Left ventricle myocardium inferior (tissue), 1 donor: ENCODE data around the gene XG. TPM values are rescaled to one million over a fixed set of nuclear protein-coding genes. Genes with fewer than 3 reads are reported as not detected.

Source experiments
- DNase-seq: peaks from one replicate; pipeline ENCODE4 v3.0.0-alpha.2; 2020
- H3K27ac ChIP-seq: fragments of 200-600 bp; replicated peaks from 2 replicates; pipeline ENCODE4 v1.8.0; 2021
- H3K27me3 ChIP-seq: fragments of 200-600 bp; 2 replicates; pipeline ENCODE4 v1.8.0; 2021; ENCODE audit warnings: low read depth
- H3K36me3 ChIP-seq: fragments of 200-600 bp; 2 replicates; pipeline ENCODE4 v1.8.0; 2021
- H3K4me1 ChIP-seq: fragments of 200-600 bp; 2 replicates; pipeline ENCODE4 v1.8.0; 2021
- H3K4me3 ChIP-seq: fragments of 200-600 bp; 2 replicates; pipeline ENCODE4 v1.8.0; 2021; ENCODE audit warnings: mild to moderate bottlenecking, moderate library complexity
- H3K9me3 ChIP-seq: fragments of 200-600 bp; replicated peaks from 2 replicates; pipeline ENCODE4 v1.8.0; 2021
- intact Hi-C: fragments of 100-400 bp; cut with micrococcal nuclease; formaldehyde crosslinking; loops from one replicate; pipeline ENCODE4 v1.11.0; 2022
- total RNA-seq: library from RNA; stranded (reverse); fragmentation: NEBNext Ultra II Directional; extraction: Animal tissue kit (Norgen Biotek cat#: 25700); gene quantifications from one replicate; pipeline ENCODE4 v1.2.1, GENCODE V29; 2021
- TF ChIP-seq, protein P1 (sequence below): fragments of 200-600 bp; IDR thresholded peaks from 2 replicates; pipeline ENCODE4 v1.8.0; 2021; ENCODE audit warnings: antibody characterized with exemption, mild to moderate bottlenecking, borderline replicate concordance
- donor health status: DM: no; HTN: yes; CAD: no; lungs with severe emphysema.

Gene XG
- total RNA-seq, 1 donor from 2014 or later, result 0.63 TPM

DNA sequence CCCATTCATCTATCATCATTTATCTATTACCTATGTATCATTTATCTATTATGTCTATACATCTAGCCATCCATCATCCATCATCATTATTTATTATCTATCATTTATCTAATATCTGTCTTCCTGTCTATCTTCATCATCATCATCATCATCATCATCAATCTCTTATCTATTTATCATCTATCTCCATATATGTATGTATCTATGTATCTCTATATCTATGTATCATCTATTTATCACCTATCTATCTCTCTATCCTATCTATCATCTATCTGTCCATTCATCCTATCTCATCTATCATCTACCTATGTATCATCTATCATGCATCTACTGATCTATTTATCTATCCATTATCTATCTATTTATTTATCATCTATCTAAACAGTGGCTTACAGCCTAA, 73.0 kb downstream of the XG start:
- Histone ChIP-seq H3K4me1 (no peaks in the 10 kb centered on the region), H3K4me3 (no peak overlapping the region), H3K27ac (no peak overlapping the region), H3K36me3 (no peaks in the 10 kb centered on the region), H3K9me3 (no peaks in the 10 kb centered on the region), H3K27me3 (peaks cover 5% of the 10 kb centered on the region)
- no peak for DNase-seq
- TF ChIP-seq, protein P1, sequence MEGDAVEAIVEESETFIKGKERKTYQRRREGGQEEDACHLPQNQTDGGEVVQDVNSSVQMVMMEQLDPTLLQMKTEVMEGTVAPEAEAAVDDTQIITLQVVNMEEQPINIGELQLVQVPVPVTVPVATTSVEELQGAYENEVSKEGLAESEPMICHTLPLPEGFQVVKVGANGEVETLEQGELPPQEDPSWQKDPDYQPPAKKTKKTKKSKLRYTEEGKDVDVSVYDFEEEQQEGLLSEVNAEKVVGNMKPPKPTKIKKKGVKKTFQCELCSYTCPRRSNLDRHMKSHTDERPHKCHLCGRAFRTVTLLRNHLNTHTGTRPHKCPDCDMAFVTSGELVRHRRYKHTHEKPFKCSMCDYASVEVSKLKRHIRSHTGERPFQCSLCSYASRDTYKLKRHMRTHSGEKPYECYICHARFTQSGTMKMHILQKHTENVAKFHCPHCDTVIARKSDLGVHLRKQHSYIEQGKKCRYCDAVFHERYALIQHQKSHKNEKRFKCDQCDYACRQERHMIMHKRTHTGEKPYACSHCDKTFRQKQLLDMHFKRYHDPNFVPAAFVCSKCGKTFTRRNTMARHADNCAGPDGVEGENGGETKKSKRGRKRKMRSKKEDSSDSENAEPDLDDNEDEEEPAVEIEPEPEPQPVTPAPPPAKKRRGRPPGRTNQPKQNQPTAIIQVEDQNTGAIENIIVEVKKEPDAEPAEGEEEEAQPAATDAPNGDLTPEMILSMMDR, result no peak
- intact Hi-C loops, result no loop called here

DNA sequence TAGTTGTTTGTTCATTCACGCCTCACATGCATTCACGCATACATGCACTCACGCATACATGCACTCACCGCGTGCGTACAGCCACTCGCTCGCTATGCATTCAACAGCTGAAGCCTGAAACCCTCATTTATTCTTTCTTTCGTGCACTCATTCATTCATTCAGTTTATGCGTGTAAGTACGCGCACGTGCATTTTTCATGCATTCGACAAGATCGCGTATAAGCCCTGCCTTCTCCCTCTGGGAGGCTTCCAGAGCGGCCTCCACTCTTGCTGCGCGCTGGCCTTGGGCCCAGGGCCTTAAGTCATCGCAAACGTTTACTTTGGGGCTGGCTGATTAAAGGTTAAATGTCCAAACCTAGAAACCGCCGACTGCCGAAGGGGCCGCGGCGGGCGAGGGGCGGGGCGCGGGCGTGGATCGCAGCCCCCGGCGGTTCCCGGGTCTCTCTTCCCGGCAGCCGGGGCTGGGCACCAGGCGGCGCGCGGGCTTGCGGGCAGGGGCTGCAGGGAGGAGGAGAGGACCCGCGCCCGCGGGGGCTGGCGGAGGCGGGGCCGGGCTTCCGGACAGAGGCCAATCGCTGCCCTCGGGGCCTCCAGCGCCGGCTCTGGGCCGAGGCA, 76.6 kb downstream of the XG start, which contains the start of gene GYG2:
GYG2 (plus strand) TSS at position 587 of the 615 bp plus-strand sequence. CDS start 1,259 bp downstream, outside the sequence.
- intact Hi-C loops, result no loop called here
- Histone ChIP-seq H3K4me1 (no peaks in the 10 kb centered on the region), H3K36me3 (no peaks in the 10 kb centered on the region), H3K27ac (no peak within 1 kb of the TSS), H3K4me3 (peak within 1 kb of the TSS; percentile 56), H3K9me3 (no peaks in the 10 kb centered on the region), H3K27me3 (peaks cover 16% of the 10 kb centered on the region)
- TF ChIP-seq, protein P1, result no peak
- no peak for DNase-seq

DNA sequence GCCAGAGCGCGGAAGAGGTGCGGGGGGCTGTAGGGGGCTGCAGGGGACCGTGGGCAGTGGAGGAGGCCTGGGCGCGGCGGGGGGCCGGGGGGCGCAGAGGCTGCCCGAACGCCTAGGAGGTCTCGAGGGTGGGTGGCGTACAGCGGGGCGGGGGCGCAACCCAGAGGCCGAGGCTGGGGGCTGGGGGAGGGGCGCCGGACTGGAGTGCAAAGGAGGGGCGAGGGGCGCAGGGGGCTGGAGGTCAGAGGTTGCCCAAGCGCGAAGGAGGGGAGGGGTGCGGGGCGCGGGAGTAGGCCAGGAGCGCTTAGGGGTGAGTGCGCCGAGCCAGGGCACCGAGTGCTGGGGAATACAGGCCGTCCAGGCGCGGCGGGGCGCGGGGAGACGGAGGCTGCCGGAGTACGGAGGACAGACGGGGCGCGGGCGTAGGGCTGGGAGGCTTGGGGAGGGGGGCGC, 77.1 kb downstream of the XG start:
- TF ChIP-seq, protein P1, result no peak
- no peaks in the 10 kb centered on the region for H3K9me3 ChIP-seq
- peak overlapping the region; percentile 56 for H3K4me3 ChIP-seq
- no peak for DNase-seq
- no peaks in the 10 kb centered on the region for H3K36me3 ChIP-seq
- intact Hi-C loops, result no loop called here
- no peak overlapping the region for H3K27ac ChIP-seq
- H3K27me3 ChIP-seq, result peaks cover 16% of the 10 kb centered on the region
- no peaks in the 10 kb centered on the region for H3K4me1 ChIP-seq

DNA sequence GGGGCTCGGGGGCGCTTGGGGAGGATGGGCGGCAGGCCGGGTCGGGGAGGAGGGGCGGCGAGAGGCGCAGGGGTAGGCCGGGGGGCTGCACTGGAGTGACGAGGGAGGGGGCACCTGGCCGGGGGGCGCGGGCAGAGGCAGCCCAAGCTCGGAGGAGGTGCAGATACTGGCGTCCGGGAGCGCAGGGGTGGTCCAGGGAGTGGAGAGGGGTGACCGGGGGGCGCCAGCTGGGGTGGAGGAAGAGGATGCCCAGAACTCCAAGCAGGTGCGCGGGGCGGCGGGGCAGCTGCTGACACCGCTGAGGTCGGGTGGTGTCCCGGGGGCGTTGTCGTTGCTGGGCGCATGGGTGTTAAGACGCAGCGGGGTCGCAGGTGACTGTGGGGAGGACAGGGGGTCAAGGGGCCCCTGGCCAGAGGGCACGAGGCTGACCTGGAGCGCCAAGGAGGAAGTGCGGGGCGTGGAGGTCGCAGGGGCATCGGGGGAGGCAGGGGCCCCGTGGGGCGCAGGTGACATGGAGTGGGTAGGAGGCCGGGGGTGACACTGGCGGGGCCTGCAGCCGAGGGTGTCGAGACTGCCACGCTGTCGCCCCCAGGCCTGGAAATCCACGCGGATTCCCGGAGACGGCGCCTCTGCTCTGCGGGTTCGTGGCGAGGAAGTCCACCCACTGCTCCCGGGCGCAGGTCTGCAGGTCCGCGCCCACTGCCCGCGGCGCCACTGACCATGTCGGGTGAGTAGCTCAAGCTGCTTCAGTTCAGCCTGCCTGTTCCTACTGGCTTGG, 77.8 kb downstream of the XG start:
- Histone ChIP-seq H3K4me3 (peak overlapping the region; percentile 56), H3K27ac (no peak overlapping the region)

DNA sequence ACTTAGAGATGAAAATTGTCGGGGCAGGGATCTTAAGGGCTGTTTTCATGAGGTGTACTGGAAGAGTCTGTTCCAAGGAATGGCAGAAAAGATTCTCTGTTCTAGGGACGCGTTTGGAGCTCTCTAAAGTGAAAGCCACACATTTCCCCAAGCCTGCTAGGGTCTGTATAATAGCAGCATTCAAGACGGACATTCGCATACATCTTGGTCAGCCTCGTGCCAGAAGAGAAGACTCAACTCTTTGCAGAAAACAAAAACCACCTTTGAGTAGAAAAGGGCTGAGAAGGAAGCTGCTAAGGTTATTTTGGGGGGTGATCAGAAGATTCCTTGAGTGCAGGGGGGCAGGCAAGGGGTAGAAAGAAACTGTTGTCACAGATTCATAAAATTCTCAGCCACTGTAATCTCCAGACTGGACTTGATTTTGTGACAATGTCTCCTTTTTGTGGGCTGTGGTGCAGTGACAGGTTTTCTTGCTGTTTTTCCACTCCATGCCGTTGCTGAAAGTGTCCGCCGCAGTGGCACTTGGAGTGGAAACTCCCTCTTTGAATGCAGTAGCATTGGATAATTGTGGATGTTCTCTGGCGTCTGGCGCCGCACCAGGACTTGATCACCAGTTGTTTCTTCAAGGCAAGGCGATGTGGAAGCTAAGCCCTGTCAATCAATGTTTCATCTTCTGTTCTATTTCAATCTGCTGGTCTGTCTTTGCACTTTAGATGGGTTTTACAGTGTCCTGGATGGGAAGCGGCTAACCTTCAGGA, 79.8 kb downstream of the XG start:
- Histone ChIP-seq H3K4me1 (no peaks in the 10 kb centered on the region), H3K27ac (no peak overlapping the region), H3K9me3 (no peaks in the 10 kb centered on the region), H3K27me3 (peaks cover 16% of the 10 kb centered on the region), H3K36me3 (no peaks in the 10 kb centered on the region), H3K4me3 (no peak overlapping the region)
- TF ChIP-seq, protein P1, result no peak
- intact Hi-C loops, result no loop called here
- no peak for DNase-seq

More for the DNA sequence above, 77.8 kb downstream of the XG start:
- TF ChIP-seq, protein P1, result no peak
- Histone ChIP-seq H3K27me3 (peaks cover 16% of the 10 kb centered on the region), H3K4me1 (no peaks in the 10 kb centered on the region), H3K36me3 (no peaks in the 10 kb centered on the region), H3K9me3 (no peaks in the 10 kb centered on the region)
- intact Hi-C loops, result no loop called here
- no peak for DNase-seq
